Fibroblast of villous mesenchyme (primary cell): ENCODE data around the gene CACNA1A. TPM values are rescaled to one million over a fixed set of nuclear protein-coding genes. Genes with fewer than 3 reads are reported as not detected.

Source experiments
- DNase-seq: peaks from one replicate; pipeline ENCODE4 v3.0.0-alpha.2; 2010; ENCODE audit warnings: low read depth
- H3K4me3 ChIP-seq: 2 replicates; pipeline ENCODE4 v1.5.1; 2011; ENCODE audit warnings: low read depth, mild to moderate bottlenecking, low read length
- total RNA-seq: library from RNA; depleted of rRNA; stranded (reverse); fragments of >200 nt; gene quantifications from 2 replicates; pipeline ENCODE4 v1.2.3, GENCODE V29; 2012
- TF ChIP-seq, protein P1 (sequence below): IDR thresholded peaks from 2 replicates; pipeline ENCODE4 v1.5.1; 2012; ENCODE audit warnings: low read depth, mild to moderate bottlenecking, low read length; ENCODE audit not compliant: insufficient read depth

CACNA1A gene
- total RNA-seq, 1 donor = 0.43 TPM

DNA sequence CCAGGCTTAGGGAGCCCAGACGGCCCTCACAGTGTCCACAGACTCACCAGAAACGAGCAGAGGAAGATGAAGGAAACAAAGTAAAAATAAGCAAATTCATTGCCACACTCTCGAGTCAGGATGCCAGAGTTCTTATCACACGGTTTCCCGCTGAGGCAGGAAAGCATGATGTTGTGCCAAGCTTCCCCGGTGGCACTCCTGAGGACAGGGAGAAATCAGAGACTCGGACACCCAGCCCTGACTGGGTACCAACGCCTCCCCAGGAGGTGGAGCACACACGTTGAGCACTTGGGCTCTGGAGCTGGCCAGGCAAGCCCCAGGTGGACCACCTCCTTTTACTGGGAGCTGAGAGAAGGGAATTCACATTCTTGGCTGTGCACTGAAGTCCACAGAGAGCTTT is 274.6 kb downstream of the CACNA1A start:
- DNase-seq = no peak
- TF ChIP-seq, protein P1, sequence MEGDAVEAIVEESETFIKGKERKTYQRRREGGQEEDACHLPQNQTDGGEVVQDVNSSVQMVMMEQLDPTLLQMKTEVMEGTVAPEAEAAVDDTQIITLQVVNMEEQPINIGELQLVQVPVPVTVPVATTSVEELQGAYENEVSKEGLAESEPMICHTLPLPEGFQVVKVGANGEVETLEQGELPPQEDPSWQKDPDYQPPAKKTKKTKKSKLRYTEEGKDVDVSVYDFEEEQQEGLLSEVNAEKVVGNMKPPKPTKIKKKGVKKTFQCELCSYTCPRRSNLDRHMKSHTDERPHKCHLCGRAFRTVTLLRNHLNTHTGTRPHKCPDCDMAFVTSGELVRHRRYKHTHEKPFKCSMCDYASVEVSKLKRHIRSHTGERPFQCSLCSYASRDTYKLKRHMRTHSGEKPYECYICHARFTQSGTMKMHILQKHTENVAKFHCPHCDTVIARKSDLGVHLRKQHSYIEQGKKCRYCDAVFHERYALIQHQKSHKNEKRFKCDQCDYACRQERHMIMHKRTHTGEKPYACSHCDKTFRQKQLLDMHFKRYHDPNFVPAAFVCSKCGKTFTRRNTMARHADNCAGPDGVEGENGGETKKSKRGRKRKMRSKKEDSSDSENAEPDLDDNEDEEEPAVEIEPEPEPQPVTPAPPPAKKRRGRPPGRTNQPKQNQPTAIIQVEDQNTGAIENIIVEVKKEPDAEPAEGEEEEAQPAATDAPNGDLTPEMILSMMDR = no peak
- no peak overlapping the region for H3K4me3 ChIP-seq

- no peak for DNase-seq
- no peak overlapping the region for H3K4me3 ChIP-seq
- TF ChIP-seq, protein P1 = no peak
These were observed 277.0 kb downstream of the CACNA1A start for GRCh38 chr19:13229246-13229645.

DNA sequence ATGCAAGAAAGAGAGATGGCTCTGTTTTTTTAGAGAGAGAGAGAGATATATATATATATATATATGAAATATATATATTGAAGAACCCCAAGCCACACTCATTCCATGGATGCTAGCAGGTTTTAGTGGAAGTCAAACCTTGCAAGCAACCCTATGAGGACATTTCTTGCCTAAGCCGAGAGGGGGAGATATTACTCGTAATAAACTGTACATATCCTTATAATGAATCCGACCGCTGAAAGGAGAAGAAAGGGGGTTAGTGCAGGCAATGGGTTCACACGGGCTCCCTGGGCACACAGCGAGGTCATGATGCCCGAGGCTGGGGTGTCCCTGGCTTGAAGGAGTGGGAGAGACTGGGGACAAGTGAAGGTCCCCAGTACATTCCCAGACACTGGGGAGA is 277.7 kb downstream of the CACNA1A start:
- TF ChIP-seq, protein P1 = no peak
- no peak overlapping the region for H3K4me3 ChIP-seq
- no peak for DNase-seq

DNA sequence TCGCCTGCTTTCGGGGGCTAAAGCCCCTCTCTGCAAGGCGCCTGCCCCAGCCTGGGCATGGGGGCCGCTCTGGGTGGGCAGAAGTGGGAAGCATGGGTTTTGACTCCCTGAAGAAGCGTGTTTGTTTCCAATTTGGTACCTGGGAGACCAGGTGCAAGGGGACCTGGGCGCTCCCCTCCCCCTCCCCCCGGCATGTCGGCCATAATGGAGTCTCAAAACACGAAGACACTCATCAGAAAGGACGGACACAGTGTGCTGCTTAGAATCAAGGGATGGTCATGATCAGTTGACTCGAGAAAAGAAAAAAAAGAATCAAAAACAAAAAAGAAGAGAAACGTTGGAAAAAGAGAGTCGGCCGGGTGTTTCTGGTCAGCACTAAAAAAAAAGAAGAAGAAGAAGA is 279.3 kb downstream of the CACNA1A start:
- H3K4me3 ChIP-seq = no peak overlapping the region
- TF ChIP-seq, protein P1 = no peak
- DNase-seq = no peak

GRCh38 chr19:13225973-13226865 is 280.1 kb downstream of the CACNA1A start:
- DNase-seq = no peak
- no peak overlapping the region for H3K4me3 ChIP-seq
- TF ChIP-seq, protein P1 = no peak

DNA sequence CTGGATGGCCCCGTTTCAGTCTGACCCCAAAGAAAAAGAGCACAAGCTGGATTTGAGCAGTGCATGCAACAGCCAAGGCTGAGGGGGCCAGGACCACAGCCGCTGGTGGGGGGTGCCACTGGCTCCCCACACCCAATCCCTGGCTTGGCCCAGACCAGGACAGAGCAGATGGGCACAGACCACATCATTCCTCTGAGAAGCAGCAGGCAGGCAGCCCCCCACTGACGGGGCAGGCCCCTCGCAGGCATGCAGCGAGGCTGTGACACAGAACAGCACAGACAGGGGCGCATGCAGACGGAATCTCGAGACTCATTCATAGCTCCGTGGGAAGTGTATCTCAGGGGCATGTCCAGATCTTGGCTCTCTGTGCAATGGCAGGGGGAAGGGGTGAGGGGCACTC is 281.2 kb downstream of the CACNA1A start:
- TF ChIP-seq, protein P1 = no peak
- no peak overlapping the region for H3K4me3 ChIP-seq
- no peak for DNase-seq
